Stimulated activated CD4-positive, alpha-beta T cell treated with anti-CD3 and anti-CD28 coated beads, Interleukin-4, amount 100 ng/mL, for 4 hours (primary cell): ENCODE data around the gene MAGOH.
"Not testable (repeated sequence)": the region's sequence is repeated elsewhere in the genome, so short reads cannot be mapped to it uniquely, and the experiment has no call there.

ENCODE experiments used
- DNase-seq, 2 experiments: peaks; one replicate each; pipeline ENCODE4 v3.0.0-alpha.2; 2020

MAGOH gene

GRCh38 chr1:53238197-53239155, at the start of gene MAGOH:
Gene MAGOH (minus strand): TSS chr1:53238518. CDS start chr1:53238448, 70 bp downstream.
- peak; percentile 92 to 93 for DNase-seq

GRCh38 chr1:53286955-53287354, 48.6 kb upstream of the MAGOH start:
- no peak for DNase-seq

- no peak for DNase-seq
Measured at GRCh38 chr1:53285969-53286760, 47.8 kb upstream of the MAGOH start.

GRCh38 chr1:53285546-53285945, 47.2 kb upstream of the MAGOH start:
- no peak for DNase-seq

GRCh38 chr1:53284224-53285020, 46.1 kb upstream of the MAGOH start:
- no peak for DNase-seq

GRCh38 chr1:53283156-53283555, 44.8 kb upstream of the MAGOH start:
- not testable (repeated sequence) for DNase-seq

GRCh38 chr1:53281133-53281532, 42.8 kb upstream of the MAGOH start:
- no peak for DNase-seq

GRCh38 chr1:53280496-53280895, 42.2 kb upstream of the MAGOH start:
- DNase-seq = no peak

GRCh38 chr1:53279296-53280200, 41.2 kb upstream of the MAGOH start:
- DNase-seq = no peak

- peak; percentile 54 to 73 for DNase-seq
Measured at GRCh38 chr1:53278298-53278725, 40.0 kb upstream of the MAGOH start.

GRCh38 chr1:53277326-53277725, 39.0 kb upstream of the MAGOH start:
- DNase-seq = no peak

- no peak for DNase-seq
Measured at GRCh38 chr1:53276902-53277281, 38.6 kb upstream of the MAGOH start.

GRCh38 chr1:53276153-53276901, 38.0 kb upstream of the MAGOH start:
- DNase-seq = no peak

- DNase-seq = no peak
Measured at GRCh38 chr1:53275566-53275965, 37.2 kb upstream of the MAGOH start.

GRCh38 chr1:53274541-53275185, 36.3 kb upstream of the MAGOH start:
- no peak for DNase-seq

- DNase-seq = no peak
Measured at GRCh38 chr1:53274026-53274425, 35.7 kb upstream of the MAGOH start.

- no peak for DNase-seq
Measured at GRCh38 chr1:53273526-53273925, 35.2 kb upstream of the MAGOH start.

GRCh38 chr1:53272349-53272748, 34.0 kb upstream of the MAGOH start:
- no peak for DNase-seq

- no peak for DNase-seq
Measured at GRCh38 chr1:53271446-53272090, 33.2 kb upstream of the MAGOH start.

- no peak for DNase-seq
Measured at GRCh38 chr1:53270873-53271272, 32.6 kb upstream of the MAGOH start.
